ENCODE measurements around the gene RGS6. TPM values are rescaled to one million over a fixed set of nuclear protein-coding genes. Genes with fewer than 3 reads are reported as not detected.

The RGS6 gene
- total RNA-seq, 4 donors from 2014 or later: 7.6 to 25.3 (median 17.2) TPM

- H3K9me3 ChIP-seq: no peaks in the 10 kb centered on the region
- H3K27me3 ChIP-seq: no peaks in the 10 kb centered on the region
- no peak for DNase-seq
- 79 to 81% methylated on average over 10 of the region's 10 CpGs for WGBS, 2 donors
- TF ChIP-seq POLR2A (IDR thresholded peaks at IDR 0.05) (no peak), CTCF (IDR thresholded peaks at IDR 0.05) (no peak)
- intact Hi-C loops (cut with DNase I): no loop called here
- H3K27ac ChIP-seq: peak overlapping the region in 2 of 3 donors; percentile 17 to 24
- H3K4me1 ChIP-seq: no peaks in the 10 kb centered on the region
- H3K36me3 ChIP-seq: no peaks in the 10 kb centered on the region
- no peak overlapping the region for H3K4me3 ChIP-seq (replicated peaks in 1 of 3)
Measured at GRCh38 chr14:72154645-72155378, 222.6 kb downstream of the RGS6 start.

GRCh38 chr14:72155379-72155993 lies 223.3 kb downstream of the RGS6 start:
- Histone ChIP-seq H3K4me1 (no peaks in the 10 kb centered on the region), H3K27me3 (no peaks in the 10 kb centered on the region), H3K4me3 (replicated peaks in 1 of 3) (no peak overlapping the region), H3K9me3 (no peaks in the 10 kb centered on the region), H3K36me3 (no peaks in the 10 kb centered on the region), H3K27ac (peak overlapping the region in 2 of 3 donors; percentile 17 to 24)
- DNase-seq: no peak
- WGBS, 2 donors: 84 to 95% methylated on average over 3 of the region's 3 CpGs
- intact Hi-C loops (cut with DNase I): no loop called here
- TF ChIP-seq POLR2A (IDR thresholded peaks at IDR 0.05): no peak
- TF ChIP-seq CTCF (IDR thresholded peaks at IDR 0.05): no peak

GRCh38 chr14:72164420-72165228 lies 232.4 kb downstream of the RGS6 start:
- TF ChIP-seq CTCF (IDR thresholded peaks at IDR 0.05) (no peak), POLR2A (IDR thresholded peaks at IDR 0.05) (no peak)
- no peaks in the 10 kb centered on the region for H3K4me1 ChIP-seq
- H3K27ac ChIP-seq: no peak overlapping the region
- intact Hi-C loops (cut with DNase I): no loop called here
- no peaks in the 10 kb centered on the region for H3K36me3 ChIP-seq
- H3K9me3 ChIP-seq: no peaks in the 10 kb centered on the region
- no peak for DNase-seq
- WGBS, 2 donors: 73 to 74% methylated on average over 9 of the region's 9 CpGs
- no peak overlapping the region for H3K4me3 ChIP-seq (replicated peaks in 1 of 3)
- H3K27me3 ChIP-seq: no peaks in the 10 kb centered on the region

GRCh38 chr14:72165229-72165698 lies 233.0 kb downstream of the RGS6 start:
- no peaks in the 10 kb centered on the region for H3K36me3 ChIP-seq
- WGBS, 2 donors: 82 to 83% methylated on average over 8 of the region's 8 CpGs
- H3K9me3 ChIP-seq: no peaks in the 10 kb centered on the region
- TF ChIP-seq POLR2A (IDR thresholded peaks at IDR 0.05) (no peak), CTCF (IDR thresholded peaks at IDR 0.05) (no peak)
- DNase-seq: no peak
- no peak overlapping the region for H3K27ac ChIP-seq
- no peak overlapping the region for H3K4me3 ChIP-seq (replicated peaks in 1 of 3)
- H3K4me1 ChIP-seq: no peaks in the 10 kb centered on the region
- intact Hi-C loops (cut with DNase I): no loop called here
- H3K27me3 ChIP-seq: no peaks in the 10 kb centered on the region

Data from thyroid gland (tissue), 4 donors.